PC-3 (cell line): ENCODE measurements around the gene HRH1. TPM values are rescaled to one million over a fixed set of nuclear protein-coding genes. Genes with fewer than 3 reads are reported as not detected.
A peak's percentile ranks its signal among the peaks of the same experiment; 100 is the strongest.

Experiments used
- ATAC-seq: fragments of 200-7000 bp; cut with Tn5 transposase; 2 replicates; pipeline ENCODE4 v1.9.1; 2020; ENCODE audit warnings: mild to moderate bottlenecking, moderate library complexity
- BruUV-seq: library from RNA; stranded (reverse); fragments of 400-500 nt; replicated peaks from 2 replicates; lab custom pipeline; 2021; lab: Mats Ljungman, UMichigan
- CTCF ChIA-PET: fragments of 300-600 bp; sonication (Branson Sonifier 250); formaldehyde crosslinking; loops from one replicate; lab custom pipeline; 2022; ENCODE audit warnings: antibody characterized with exemption; lab: Charles Lee
- POLR2A ChIA-PET: fragments of 300-600 bp; sonication (Branson Sonifier 250); formaldehyde crosslinking; loops from one replicate; lab custom pipeline; 2022; ENCODE audit warnings: antibody characterized with exemption; ENCODE audit not compliant: unreplicated experiment; lab: Charles Lee
- DNase-seq: peaks from one replicate; pipeline ENCODE4 v3.0.0-alpha.2; 2015
- H2AFZ ChIP-seq: fragments of 300-600 bp; sonication (generic); 2 replicates; pipeline ENCODE4 v1.6.0; 2016; ENCODE audit warnings: antibody characterized with exemption, low read length
- H3F3A ChIP-seq: fragments of 300-600 bp; sonication (generic); one replicate; pipeline ENCODE4 v1.6.0; 2017; ENCODE audit warnings: antibody characterized with exemption, low read length, control low read depth, mild to moderate bottlenecking; ENCODE audit not compliant: unreplicated experiment
- H3K27ac ChIP-seq: fragments of 300-600 bp; sonication (generic); 2 replicates; pipeline ENCODE4 v1.5.1; 2016; ENCODE audit warnings: mild to moderate bottlenecking, low read length
- H3K27me3 ChIP-seq: fragments of 300-600 bp; sonication (generic); 2 replicates; pipeline ENCODE4 v1.6.1; 2016; ENCODE audit warnings: low read length, mixed read lengths
- H3K36me3 ChIP-seq: fragments of 300-600 bp; sonication (generic); 2 replicates; pipeline ENCODE4 v1.6.1; 2016; ENCODE audit warnings: low read depth, mixed run types, low read length, mixed read lengths
- H3K4me1 ChIP-seq: fragments of 300-600 bp; sonication (generic); 2 replicates; pipeline ENCODE4 v1.5.1; 2016; ENCODE audit warnings: low read length; ENCODE audit not compliant: insufficient read depth
- H3K4me2 ChIP-seq: fragments of 300-600 bp; sonication (generic); 2 replicates; pipeline ENCODE4 v1.6.0; 2016; ENCODE audit warnings: low read length
- H3K4me3 ChIP-seq: fragments of 300-600 bp; sonication (generic); 2 replicates; pipeline ENCODE4 v1.5.1; 2016; ENCODE audit warnings: mild to moderate bottlenecking, low read length, mixed read lengths
- H3K79me2 ChIP-seq: fragments of 300-600 bp; sonication (generic); 2 replicates; pipeline ENCODE4 v1.6.1; 2017; ENCODE audit warnings: low read length, mixed read lengths
- H3K9ac ChIP-seq: fragments of 300-600 bp; sonication (generic); 2 replicates; pipeline ENCODE4 v1.6.0; 2016; ENCODE audit warnings: mild to moderate bottlenecking, low read length
- H3K9me2 ChIP-seq: fragments of 300-600 bp; sonication (generic); replicated peaks from 2 replicates; pipeline ENCODE4 v1.6.1; 2016; ENCODE audit warnings: mixed run types, low read length, mixed read lengths
- H3K9me3 ChIP-seq: fragments of 300-600 bp; sonication (generic); 2 replicates; pipeline ENCODE4 v1.6.1; 2016; ENCODE audit warnings: low read length, mixed read lengths
- H4K20me1 ChIP-seq: fragments of 300-600 bp; sonication (generic); 2 replicates; pipeline ENCODE4 v1.6.1; 2016; ENCODE audit warnings: low read length, mixed read lengths
- EZH2 ChIP-seq: fragments of 300-600 bp; sonication (generic); IDR thresholded peaks from one replicate; pipeline ENCODE4 v1.6.1; 2017; ENCODE audit warnings: antibody characterized with exemption, mild to moderate bottlenecking, low read length; ENCODE audit not compliant: unreplicated experiment
- EZH2phosphoT487 ChIP-seq: fragments of 300-600 bp; sonication (generic); IDR thresholded peaks from 2 replicates; pipeline ENCODE4 v1.6.1; 2018; ENCODE audit warnings: mild to moderate bottlenecking, antibody characterized with exemption, low read length, borderline replicate concordance
- intact Hi-C: fragments of 100-400 bp; cut with micrococcal nuclease; formaldehyde crosslinking; loops from 2 replicates; pipeline ENCODE4 v1.9.0; 2023
- total RNA-seq: library from RNA; depleted of rRNA; stranded (reverse); fragments of >200 nt; gene quantifications from 2 replicates; pipeline ENCODE4 v1.2.3, GENCODE V29; 2014
- TF ChIP-seq, protein P1 (sequence below): fragments of 300-600 bp; sonication (generic); conservative IDR thresholded peaks from 2 replicates; pipeline ENCODE4 v1.5.1; 2017; ENCODE audit warnings: antibody characterized with exemption, low read depth, mild to moderate bottlenecking, low read length

HRH1 gene
- total RNA-seq, 1 experiment from 2014 or later = 5.9 TPM

DNA sequence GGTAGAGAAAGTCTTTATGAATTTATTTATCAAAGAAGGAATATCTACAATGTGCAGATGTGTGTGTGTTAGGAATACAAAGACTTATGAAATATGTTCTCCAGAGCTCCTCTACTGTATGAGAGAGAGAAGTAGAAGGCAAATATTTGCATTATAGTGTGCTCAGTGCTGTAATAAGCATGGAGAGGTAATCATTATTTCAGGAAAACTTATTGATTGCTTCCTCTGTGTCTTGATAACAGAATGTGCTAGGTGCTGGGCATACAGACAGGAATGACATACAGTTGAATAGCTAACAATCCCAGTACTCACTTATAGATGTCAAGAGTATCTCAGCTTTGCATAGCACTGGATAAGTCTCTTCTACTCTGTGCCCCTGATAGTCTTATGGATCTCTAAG, 148.2 kb downstream of the HRH1 start:
- CTCF ChIA-PET = no interaction called here

DNA sequence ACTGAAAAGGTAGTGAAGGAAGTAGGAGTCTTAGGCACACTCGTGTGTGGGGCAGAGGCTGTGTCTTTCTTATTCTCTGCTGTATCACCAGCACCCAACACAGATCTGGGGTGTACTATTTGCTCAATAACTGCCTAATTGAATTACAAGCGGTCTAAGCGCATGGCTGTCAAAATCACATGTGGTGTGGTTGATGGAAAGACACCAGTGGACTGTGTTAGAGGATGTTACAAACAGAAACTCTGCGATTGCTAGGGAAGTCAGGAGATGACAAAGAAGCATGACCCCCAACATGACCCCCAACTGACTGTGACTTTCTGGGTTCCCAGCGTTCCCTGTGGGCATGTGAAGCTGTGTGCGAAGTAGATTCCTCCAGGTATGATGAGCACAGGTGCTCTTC, 149.9 kb downstream of the HRH1 start:
- no peak overlapping the region for H2AFZ ChIP-seq
- no peaks in the 10 kb centered on the region for H3K27me3 ChIP-seq
- no peaks in the 10 kb centered on the region for H4K20me1 ChIP-seq
- DNase-seq (no peak), ATAC-seq (no peak)
- no peak overlapping the region for H3K9ac ChIP-seq
- no peaks in the 10 kb centered on the region for H3K9me2 ChIP-seq
- no peak for TF ChIP-seq EZH2
- no peak for TF ChIP-seq EZH2phosphoT487
- TF ChIP-seq, protein P1, sequence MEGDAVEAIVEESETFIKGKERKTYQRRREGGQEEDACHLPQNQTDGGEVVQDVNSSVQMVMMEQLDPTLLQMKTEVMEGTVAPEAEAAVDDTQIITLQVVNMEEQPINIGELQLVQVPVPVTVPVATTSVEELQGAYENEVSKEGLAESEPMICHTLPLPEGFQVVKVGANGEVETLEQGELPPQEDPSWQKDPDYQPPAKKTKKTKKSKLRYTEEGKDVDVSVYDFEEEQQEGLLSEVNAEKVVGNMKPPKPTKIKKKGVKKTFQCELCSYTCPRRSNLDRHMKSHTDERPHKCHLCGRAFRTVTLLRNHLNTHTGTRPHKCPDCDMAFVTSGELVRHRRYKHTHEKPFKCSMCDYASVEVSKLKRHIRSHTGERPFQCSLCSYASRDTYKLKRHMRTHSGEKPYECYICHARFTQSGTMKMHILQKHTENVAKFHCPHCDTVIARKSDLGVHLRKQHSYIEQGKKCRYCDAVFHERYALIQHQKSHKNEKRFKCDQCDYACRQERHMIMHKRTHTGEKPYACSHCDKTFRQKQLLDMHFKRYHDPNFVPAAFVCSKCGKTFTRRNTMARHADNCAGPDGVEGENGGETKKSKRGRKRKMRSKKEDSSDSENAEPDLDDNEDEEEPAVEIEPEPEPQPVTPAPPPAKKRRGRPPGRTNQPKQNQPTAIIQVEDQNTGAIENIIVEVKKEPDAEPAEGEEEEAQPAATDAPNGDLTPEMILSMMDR = no peak
- ChIA-PET CTCF (no interaction called here), POLR2A (no interaction called here)
- no peak overlapping the region for H3K4me2 ChIP-seq
- H3F3A ChIP-seq = no peaks in the 10 kb centered on the region
- peaks cover 66% of the 10 kb centered on the region for H3K36me3 ChIP-seq
- no peaks in the 10 kb centered on the region for H3K79me2 ChIP-seq
- BruUV-seq = no TSS peak
- peaks cover 11% of the 10 kb centered on the region for H3K4me1 ChIP-seq
- H3K27ac ChIP-seq = no peak overlapping the region
- H3K4me3 ChIP-seq = no peak overlapping the region
- H3K9me3 ChIP-seq = no peaks in the 10 kb centered on the region
- intact Hi-C loops = no loop called here

More for the DNA sequence above, 148.2 kb downstream of the HRH1 start:
- Histone ChIP-seq H3K4me2 (no peak overlapping the region), H3K4me1 (peaks cover 11% of the 10 kb centered on the region), H2AFZ (no peak overlapping the region), H3F3A (no peaks in the 10 kb centered on the region), H4K20me1 (no peaks in the 10 kb centered on the region), H3K36me3 (peaks cover 63% of the 10 kb centered on the region), H3K4me3 (no peak overlapping the region), H3K79me2 (peaks cover under 1% of the 10 kb centered on the region), H3K9ac (no peak overlapping the region), H3K27me3 (no peaks in the 10 kb centered on the region), H3K9me3 (no peaks in the 10 kb centered on the region), H3K9me2 (no peaks in the 10 kb centered on the region), H3K27ac (no peak overlapping the region)
- DNase-seq (no peak), ATAC-seq (no peak)
- no TSS peak for BruUV-seq
- no peak for TF ChIP-seq EZH2phosphoT487
- TF ChIP-seq, protein P1 = no peak
- TF ChIP-seq EZH2 = no peak
- intact Hi-C loops = no loop called here
- POLR2A ChIA-PET = no interaction called here

DNA sequence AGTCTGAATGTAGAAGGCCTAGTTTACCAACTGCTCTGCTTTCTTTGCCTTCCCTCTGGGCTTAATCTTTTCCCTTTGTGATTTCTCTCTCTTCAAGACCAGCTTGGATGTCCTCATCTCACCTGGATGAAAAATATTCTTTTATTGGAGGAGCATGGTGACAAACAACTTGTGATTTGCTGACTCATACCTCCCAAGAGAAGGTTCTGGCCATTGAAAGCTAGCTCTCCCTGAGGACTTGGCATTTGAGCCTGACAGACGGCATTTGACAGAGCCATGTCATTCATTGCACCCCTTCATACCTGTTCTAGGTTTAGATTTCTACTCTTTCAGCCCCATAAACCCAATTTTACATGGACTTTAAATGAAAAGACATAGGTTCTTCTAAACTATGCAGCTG, 151.2 kb downstream of the HRH1 start:
- peak overlapping the region; percentile 13; the same call in 1 of the 2 replicates for H3K27ac ChIP-seq
- DNase-seq (peak; percentile 69), ATAC-seq (peak; percentile 71)
- H3K27me3 ChIP-seq = no peaks in the 10 kb centered on the region
- peaks cover 57% of the 10 kb centered on the region for H3K36me3 ChIP-seq
- no peak overlapping the region for H3K9ac ChIP-seq
- no peaks in the 10 kb centered on the region for H3K9me3 ChIP-seq
- H2AFZ ChIP-seq = no peak overlapping the region
- BruUV-seq = no TSS peak
- H4K20me1 ChIP-seq = no peaks in the 10 kb centered on the region
- intact Hi-C loops = no loop called here
- peaks cover 11% of the 10 kb centered on the region for H3K4me1 ChIP-seq
- H3K79me2 ChIP-seq = no peaks in the 10 kb centered on the region
- TF ChIP-seq, protein P1 = no peak
- no peak for TF ChIP-seq EZH2phosphoT487
- TF ChIP-seq EZH2 = no peak
- ChIA-PET CTCF (no interaction called here), POLR2A (no interaction called here)
- no peak overlapping the region for H3K4me3 ChIP-seq
- no peak overlapping the region for H3K4me2 ChIP-seq
- H3F3A ChIP-seq = no peaks in the 10 kb centered on the region
- no peaks in the 10 kb centered on the region for H3K9me2 ChIP-seq
